ENCODE data around the gene RBM15B. TPM values are rescaled to one million over a fixed set of nuclear protein-coding genes. Genes with fewer than 3 reads are reported as not detected.

The RBM15B gene
- total RNA-seq, 1 experiment from 2014 or later = 30.9 TPM

- Histone ChIP-seq H3K27me3 (ENCODE audit: control insufficient read depth, insufficient read depth, low read length) (no peaks in the 10 kb centered on the region), H3K4me1 (ENCODE audit: control insufficient read depth, insufficient read depth, low read length) (no peaks in the 10 kb centered on the region; the same call in 1 of the 2 replicates), H3K36me3 (ENCODE audit: control insufficient read depth, insufficient read depth, low read length) (peaks cover 3% of the 10 kb centered on the region), H3K27ac (ENCODE audit: low read length) (no peak overlapping the region), H3K4me3 (ENCODE audit: low read depth in 2 of 2, low read length in 2 of 2) (no peak overlapping the region), H3K9me3 (ENCODE audit: control insufficient read depth, insufficient read depth, low read depth, low read length) (no peaks in the 10 kb centered on the region)
- BruUV-seq (replicated peaks) = no TSS peak
- TF ChIP-seq REST (IDR thresholded peaks at IDR 0.05; ENCODE audit: insufficient read depth in 1 of 2, low read depth in 2 of 2, low read length in 1 of 2) = no peak
- no peak for TF ChIP-seq POLR2AphosphoS5 (IDR thresholded peaks at IDR 0.05; ENCODE audit: low read depth, low read length)
- no peak for TF ChIP-seq CTCF (IDR thresholded peaks at IDR 0.05)
- no peak for TF ChIP-seq TCF7L2 (IDR thresholded peaks at IDR 0.05; ENCODE audit: low read depth, low read length)
- TF ChIP-seq SIN3A (IDR thresholded peaks at IDR 0.05; ENCODE audit: borderline replicate concordance, insufficient read depth, low read depth, low read length) = no peak
- ATAC-seq = no peak
- no peak for DNase-seq (ENCODE audit: low read depth, low spot score)
- intact Hi-C loops (cut with micrococcal nuclease; ENCODE audit: unreplicated experiment) (no loop called here), in situ Hi-C loops (cut with HindIII; ENCODE audit: low pct_unique_long_range_greater_than_20kb, low sequenced_read_pairs) (no loop called here)
- ChIA-PET CTCF (no interaction called here), POLR2A (no interaction called here)
These were observed 9.1 kb downstream of the RBM15B start for GRCh38 chr3:51400166-51400565.

GRCh38 chr3:51401735-51402134 is 10.7 kb downstream of the RBM15B start:
- ChIA-PET POLR2A (no interaction called here), CTCF (no interaction called here)
- BruUV-seq (replicated peaks) = no TSS peak
- intact Hi-C loops (cut with micrococcal nuclease; ENCODE audit: unreplicated experiment) = no loop called here
- in situ Hi-C loops (cut with HindIII; ENCODE audit: low pct_unique_long_range_greater_than_20kb, low sequenced_read_pairs) = no loop called here
- DNase-seq (ENCODE audit: low read depth, low spot score) = no peak
- H3K4me3 ChIP-seq (ENCODE audit: low read depth in 2 of 2, low read length in 2 of 2) = no peak overlapping the region
- TF ChIP-seq CTCF (IDR thresholded peaks at IDR 0.05) (no peak), SIN3A (IDR thresholded peaks at IDR 0.05; ENCODE audit: borderline replicate concordance, insufficient read depth, low read depth, low read length) (no peak), TCF7L2 (IDR thresholded peaks at IDR 0.05; ENCODE audit: low read depth, low read length) (no peak), REST (IDR thresholded peaks at IDR 0.05; ENCODE audit: insufficient read depth in 1 of 2, low read depth in 2 of 2, low read length in 1 of 2) (no peak), POLR2AphosphoS5 (IDR thresholded peaks at IDR 0.05; ENCODE audit: low read depth, low read length) (no peak)
- H3K4me1 ChIP-seq (ENCODE audit: control insufficient read depth, insufficient read depth, low read length) = no peaks in the 10 kb centered on the region
- no peaks in the 10 kb centered on the region for H3K9me3 ChIP-seq (ENCODE audit: control insufficient read depth, insufficient read depth, low read depth, low read length)
- no peak for ATAC-seq
- no peaks in the 10 kb centered on the region; the same call in 1 of the 2 replicates for H3K36me3 ChIP-seq (ENCODE audit: control insufficient read depth, insufficient read depth, low read length)
- H3K27me3 ChIP-seq (ENCODE audit: control insufficient read depth, insufficient read depth, low read length) = no peaks in the 10 kb centered on the region
- no peak overlapping the region for H3K27ac ChIP-seq (ENCODE audit: low read length)

Measured in Panc1 (cell line).